SJSA1 (cell line): ENCODE results near the gene RRP1. TPM values are rescaled to one million over a fixed set of nuclear protein-coding genes. Genes with fewer than 3 reads are reported as not detected.

Experiments
- DNase-seq, 2 experiments: peaks; one replicate each; pipeline ENCODE4 v3.0.0-alpha.2; 2015 to 2020; ENCODE audit warnings: low spot score in 2 of 2, low read depth in 1 of 2
- H3K27ac ChIP-seq: fragments of 250-450 bp; sonication (Bioruptor Pico); 2 replicates; pipeline ENCODE4 v1.5.1; 2020; ENCODE audit warnings: mild to moderate bottlenecking, moderate library complexity
- H3K27me3 ChIP-seq: fragments of 250-450 bp; sonication (Bioruptor Pico); replicated peaks from 2 replicates; pipeline ENCODE4 v1.5.1; 2020; ENCODE audit warnings: mild to moderate bottlenecking, moderate library complexity
- H3K36me3 ChIP-seq: fragments of 250-450 bp; sonication (Bioruptor Pico); 2 replicates; pipeline ENCODE4 v1.5.1; 2020; ENCODE audit warnings: mild to moderate bottlenecking
- H3K4me1 ChIP-seq: fragments of 250-450 bp; sonication (Bioruptor Pico); replicated peaks from 2 replicates; pipeline ENCODE4 v1.6.1; 2021; ENCODE audit warnings: mild to moderate bottlenecking
- H3K4me3 ChIP-seq: fragments of 250-450 bp; sonication (Bioruptor Pico); 2 replicates; pipeline ENCODE4 v1.5.1; 2020; ENCODE audit warnings: mild to moderate bottlenecking
- H3K9me3 ChIP-seq: fragments of 250-450 bp; sonication (Bioruptor Pico); replicated peaks from 2 replicates; pipeline ENCODE4 v1.5.1; 2020; ENCODE audit warnings: mild to moderate bottlenecking
- total RNA-seq: library from RNA; depleted of rRNA; stranded (reverse); fragments of >200 nt; shearing (Covaris generic); gene quantifications from 2 replicates; pipeline ENCODE4 v1.2.3, GENCODE V29; 2014

Gene RRP1
- total RNA-seq, 1 experiment from 2014 or later: 29.2 TPM

DNA sequence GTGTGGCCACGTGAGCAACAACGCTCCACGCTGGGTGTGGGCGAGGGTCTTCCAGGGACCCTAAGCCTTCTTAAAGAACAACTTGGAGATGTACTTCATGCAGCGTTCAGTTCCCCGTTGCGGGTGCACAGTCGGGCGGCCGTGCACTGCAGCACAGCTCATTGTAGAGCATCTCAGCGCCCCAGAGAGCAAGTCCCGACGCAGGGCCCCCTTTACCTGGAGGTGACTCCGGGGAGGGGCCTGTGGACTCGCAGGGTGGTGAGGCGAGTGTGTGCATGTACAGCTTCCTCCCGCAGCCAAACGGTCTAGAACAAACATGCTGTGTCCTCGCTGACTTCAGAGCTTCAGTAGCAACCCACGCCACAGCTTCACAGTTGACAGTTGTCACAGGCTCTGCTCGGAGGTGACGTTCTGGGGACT lies 19.5 kb downstream of the RRP1 start:
- Histone ChIP-seq H3K36me3 (peaks cover 28% of the 10 kb centered on the region), H3K4me1 (peaks cover 25% of the 10 kb centered on the region), H3K27ac (no peak overlapping the region), H3K27me3 (no peaks in the 10 kb centered on the region), H3K4me3 (no peak overlapping the region), H3K9me3 (no peaks in the 10 kb centered on the region)
- no peak for DNase-seq

DNA sequence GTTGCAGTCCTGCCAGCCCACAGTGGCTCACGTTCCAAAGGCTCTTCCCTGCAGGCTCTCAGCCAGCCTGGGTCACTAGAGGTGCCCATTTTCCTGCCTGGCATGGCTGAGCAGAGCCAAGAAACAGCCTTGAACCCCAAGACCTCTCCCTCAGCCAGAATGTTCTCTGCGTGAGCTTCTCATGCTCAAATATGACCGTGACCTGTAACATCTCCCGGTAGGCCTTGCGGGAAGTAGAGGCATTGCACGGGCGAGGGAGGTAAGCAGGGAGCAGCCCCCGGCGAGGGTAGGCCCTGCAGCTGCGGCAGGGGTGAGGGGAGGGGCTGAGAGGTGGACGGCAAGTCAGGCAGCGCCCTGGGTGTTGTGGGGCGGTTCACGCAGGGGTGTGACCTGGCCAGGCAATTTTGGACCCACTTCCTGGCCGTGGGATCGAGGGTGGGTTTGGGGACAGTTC lies 20.0 kb downstream of the RRP1 start:
- DNase-seq: no peak
- H3K27ac ChIP-seq: no peak overlapping the region
- H3K9me3 ChIP-seq: no peaks in the 10 kb centered on the region
- H3K36me3 ChIP-seq: peaks cover 23% of the 10 kb centered on the region
- no peaks in the 10 kb centered on the region for H3K27me3 ChIP-seq
- H3K4me1 ChIP-seq: peaks cover 25% of the 10 kb centered on the region
- H3K4me3 ChIP-seq: no peak overlapping the region

DNA sequence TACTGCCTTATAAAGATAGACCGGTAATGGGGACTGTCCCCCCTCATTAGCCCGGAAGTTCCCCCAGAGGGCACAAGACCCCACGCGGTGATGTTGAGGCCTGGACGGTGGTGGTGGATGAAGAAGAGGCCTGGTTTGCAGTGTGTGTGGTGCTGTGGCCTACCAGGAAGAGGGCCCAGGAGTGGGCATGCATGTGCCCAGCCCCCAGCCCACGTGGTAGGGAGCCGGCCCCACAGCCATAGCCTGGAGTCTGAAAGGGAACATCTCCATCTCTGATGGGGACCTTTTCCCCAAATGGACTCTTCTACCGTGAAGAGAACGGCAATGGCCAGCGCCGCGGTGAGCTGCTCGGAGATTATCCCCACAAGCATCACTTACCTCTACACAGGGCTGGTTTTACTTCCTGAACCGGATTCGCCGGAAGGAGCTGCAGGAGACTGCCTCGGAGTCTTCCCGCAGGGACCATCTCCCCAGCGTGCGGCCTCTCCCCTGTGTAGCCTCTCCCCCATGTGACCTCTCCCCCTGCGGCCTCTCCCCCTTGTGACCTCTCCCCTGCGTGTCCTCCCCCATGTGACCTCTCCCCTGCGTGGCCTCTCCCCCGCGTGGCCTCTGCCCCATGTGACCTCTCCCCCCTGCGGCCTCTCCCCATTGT lies 20.6 kb downstream of the RRP1 start:
- DNase-seq: no peak
- Histone ChIP-seq H3K27ac (no peak overlapping the region), H3K27me3 (no peaks in the 10 kb centered on the region), H3K4me1 (peaks cover 25% of the 10 kb centered on the region), H3K4me3 (no peak overlapping the region), H3K36me3 (peaks cover 17% of the 10 kb centered on the region), H3K9me3 (no peaks in the 10 kb centered on the region)

DNA sequence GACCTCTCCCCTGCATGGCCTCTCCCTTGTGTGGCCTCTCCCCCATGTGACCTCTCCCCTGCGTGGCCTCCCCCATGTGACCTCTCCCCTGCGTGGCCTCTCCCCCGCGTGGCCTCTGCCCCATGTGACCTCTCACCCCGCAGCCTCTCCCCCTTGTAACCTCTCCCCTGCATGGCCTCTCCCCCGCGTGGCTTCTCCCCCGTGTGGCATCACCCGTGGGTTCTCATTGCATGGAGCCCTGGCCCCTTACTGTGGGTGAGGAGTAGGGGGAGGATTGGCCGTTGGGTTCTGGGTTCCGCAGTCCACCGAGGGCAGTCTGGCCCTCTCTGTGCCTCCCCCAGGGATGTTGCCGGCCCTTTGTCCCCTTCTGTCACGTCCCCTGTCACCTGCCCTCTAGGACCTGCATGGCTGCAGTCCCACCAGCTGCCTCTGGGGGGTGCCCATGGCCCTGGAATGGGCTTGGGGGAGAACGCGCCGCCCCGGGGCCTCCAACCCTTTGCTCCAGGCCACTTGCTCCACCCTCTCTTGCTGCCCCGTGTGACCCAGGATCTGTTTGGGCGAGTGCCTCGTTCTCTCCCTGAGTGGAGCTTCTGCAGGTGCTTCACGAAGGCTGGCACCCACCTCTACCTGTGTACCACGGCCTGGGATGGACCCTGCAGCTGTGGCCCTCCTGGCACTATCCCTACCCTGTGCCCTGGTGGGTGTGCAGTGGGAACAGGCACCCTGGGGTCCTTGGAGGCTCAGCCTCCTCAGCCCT lies 21.3 kb downstream of the RRP1 start:
- H3K9me3 ChIP-seq: no peaks in the 10 kb centered on the region
- H3K27me3 ChIP-seq: no peaks in the 10 kb centered on the region
- no peak overlapping the region for H3K27ac ChIP-seq
- peak; percentile 77 to 91 for DNase-seq
- peaks cover 13% of the 10 kb centered on the region for H3K36me3 ChIP-seq
- H3K4me1 ChIP-seq: peaks cover 25% of the 10 kb centered on the region
- no peak overlapping the region for H3K4me3 ChIP-seq

DNA sequence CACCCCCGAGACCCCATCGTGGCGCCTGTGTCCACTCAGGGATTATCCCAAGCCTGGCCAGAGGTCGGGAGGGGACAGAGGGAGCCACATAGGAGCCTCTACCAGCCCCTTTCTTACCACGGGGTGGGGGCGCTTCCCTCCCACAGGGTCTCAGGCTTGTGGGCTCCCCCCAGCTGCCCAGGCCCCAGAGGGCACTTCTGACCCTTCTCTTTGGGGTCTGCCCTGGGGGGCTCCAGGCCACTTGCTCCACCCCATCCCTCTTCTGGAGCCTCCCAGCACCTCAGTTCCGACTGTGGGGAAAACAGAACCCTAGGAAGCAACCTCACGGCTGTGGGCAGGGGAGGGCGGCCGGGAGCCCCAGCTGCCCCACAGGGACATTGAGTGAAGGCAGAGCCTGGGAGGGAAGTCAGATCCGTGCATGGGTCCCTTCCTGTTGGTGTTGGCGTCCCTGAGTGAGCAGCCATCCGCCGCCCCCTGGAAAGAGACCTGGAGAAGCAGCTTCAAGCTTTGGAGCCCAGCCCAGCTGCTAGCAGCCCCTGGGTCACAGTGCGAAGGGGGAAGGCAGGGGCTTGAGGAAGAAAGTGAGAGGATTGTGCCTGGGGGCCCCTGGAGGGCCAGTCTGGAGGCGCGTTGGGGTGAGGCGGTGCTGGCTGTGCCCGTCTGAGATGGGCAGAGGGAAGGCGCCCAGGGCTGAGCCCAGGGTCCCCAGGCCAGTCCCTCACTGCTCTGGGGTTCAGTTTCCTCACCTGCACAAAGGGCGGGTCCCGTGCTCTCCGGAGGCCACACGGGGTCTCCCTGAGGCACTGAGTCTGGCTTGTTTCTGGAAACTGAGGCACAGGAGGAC lies 22.1 kb downstream of the RRP1 start:
- H3K4me3 ChIP-seq: peak overlapping the region; percentile 18
- H3K27me3 ChIP-seq: no peaks in the 10 kb centered on the region

DNA sequence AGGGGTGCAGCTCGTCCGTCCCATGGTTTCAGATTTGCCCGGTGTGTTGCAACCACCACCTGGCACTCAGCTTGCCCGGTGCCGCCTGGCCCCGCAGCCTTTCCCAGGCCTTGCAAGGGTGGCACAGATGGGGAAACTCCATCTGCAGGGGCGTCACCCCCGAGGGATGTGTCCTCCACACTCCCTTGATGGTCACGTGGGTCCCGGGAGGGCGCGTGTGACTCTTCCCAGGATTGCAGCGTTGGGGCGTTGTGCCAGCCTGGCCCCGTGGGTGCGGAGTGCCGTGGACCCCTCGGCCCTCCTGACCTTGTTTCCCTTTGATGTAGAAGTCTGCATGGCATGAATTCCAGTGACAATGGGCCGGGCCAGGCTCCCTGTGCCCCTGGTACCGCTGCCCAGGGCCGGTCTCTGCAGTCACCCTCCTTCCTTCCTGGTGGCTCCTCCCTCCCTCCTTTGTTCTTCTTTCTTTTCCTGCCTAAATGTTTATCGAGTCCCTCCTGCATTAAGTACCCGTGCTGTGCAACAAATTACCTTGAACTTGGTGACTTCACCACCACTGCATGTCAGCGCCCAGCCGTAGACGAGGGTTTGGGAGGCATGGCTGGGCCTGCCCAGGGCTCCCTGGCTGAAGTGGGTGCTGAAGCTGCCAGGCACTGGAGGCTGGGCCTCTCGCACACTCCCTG lies 22.9 kb downstream of the RRP1 start:
- DNase-seq: peak in 1 of 2 experiments; percentile 69
- Histone ChIP-seq H3K27me3 (no peaks in the 10 kb centered on the region), H3K36me3 (no peaks in the 10 kb centered on the region; the same call in 1 of the 2 replicates), H3K9me3 (no peaks in the 10 kb centered on the region), H3K4me3 (peak overlapping the region; percentile 18), H3K27ac (peak overlapping the region; percentile 24), H3K4me1 (peaks cover 25% of the 10 kb centered on the region)

More for the DNA sequence above, 22.1 kb downstream of the RRP1 start:
- H3K4me1 ChIP-seq: peaks cover 25% of the 10 kb centered on the region
- DNase-seq: peak in 1 of 2 experiments; percentile 10
- peaks cover 5% of the 10 kb centered on the region; the same call in 1 of the 2 replicates for H3K36me3 ChIP-seq
- no peaks in the 10 kb centered on the region for H3K9me3 ChIP-seq
- H3K27ac ChIP-seq: no peak overlapping the region

DNA sequence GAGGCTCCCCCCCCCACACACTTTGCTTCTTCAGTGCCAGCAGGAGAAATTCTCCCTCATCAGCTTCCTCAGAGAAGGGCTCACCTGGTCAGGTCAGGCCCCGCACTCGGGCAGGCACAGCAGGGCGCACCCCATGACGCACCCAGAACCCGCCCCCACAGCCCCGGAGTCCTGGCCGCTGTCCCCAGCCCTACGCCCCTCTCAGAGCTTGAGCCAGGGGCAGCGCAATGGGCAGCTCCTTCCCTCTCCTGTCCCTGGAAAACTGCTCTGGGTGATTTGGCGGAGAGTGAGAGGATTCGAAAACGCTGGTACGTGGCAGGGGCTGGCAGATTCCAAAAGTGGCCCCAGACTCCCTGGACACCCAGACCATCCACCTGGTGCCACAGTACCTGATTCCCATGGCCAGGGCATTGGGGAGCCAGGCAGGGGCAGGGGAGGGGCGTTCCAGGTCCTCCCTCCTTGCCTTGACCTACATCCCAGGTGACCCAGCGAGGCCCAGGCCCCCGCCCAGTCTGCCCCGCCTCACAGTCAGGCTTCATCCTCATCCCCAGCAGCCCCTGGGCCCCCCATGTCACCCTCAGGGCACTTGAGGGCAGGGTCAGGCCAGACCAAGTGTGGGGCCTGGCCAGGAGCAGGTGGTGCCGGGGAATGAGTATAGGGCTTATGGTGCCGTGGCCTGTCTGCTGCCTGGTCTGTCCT lies 23.7 kb downstream of the RRP1 start:
- Histone ChIP-seq H3K27ac (peak overlapping the region; percentile 24; the same call in 1 of the 2 replicates), H3K4me1 (peaks cover 25% of the 10 kb centered on the region), H3K27me3 (no peaks in the 10 kb centered on the region), H3K4me3 (no peak overlapping the region), H3K9me3 (no peaks in the 10 kb centered on the region), H3K36me3 (no peaks in the 10 kb centered on the region; the same call in 1 of the 2 replicates)
- DNase-seq: no peak

DNA sequence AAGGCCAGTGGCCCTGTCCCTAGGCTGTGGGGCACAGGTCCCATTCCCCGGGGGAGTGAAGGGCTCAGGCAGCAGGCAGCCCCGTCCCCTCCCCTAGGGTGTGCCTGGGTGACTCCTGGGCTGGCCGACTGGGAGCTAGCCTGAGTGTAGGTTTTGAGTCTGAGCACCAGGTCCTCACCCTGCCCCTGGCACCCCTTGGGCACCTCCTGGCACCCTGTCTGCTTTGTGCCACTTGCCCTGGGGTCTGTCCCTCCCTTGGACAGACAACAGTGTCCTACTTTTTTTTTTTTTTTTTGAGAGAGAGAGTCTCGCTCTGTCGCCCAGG lies 24.2 kb downstream of the RRP1 start:
- Histone ChIP-seq H3K27me3 (no peaks in the 10 kb centered on the region), H3K4me1 (peaks cover 27% of the 10 kb centered on the region), H3K9me3 (no peaks in the 10 kb centered on the region), H3K36me3 (no peaks in the 10 kb centered on the region; the same call in 1 of the 2 replicates), H3K27ac (no peak overlapping the region), H3K4me3 (no peak overlapping the region)
- DNase-seq: no peak

DNA sequence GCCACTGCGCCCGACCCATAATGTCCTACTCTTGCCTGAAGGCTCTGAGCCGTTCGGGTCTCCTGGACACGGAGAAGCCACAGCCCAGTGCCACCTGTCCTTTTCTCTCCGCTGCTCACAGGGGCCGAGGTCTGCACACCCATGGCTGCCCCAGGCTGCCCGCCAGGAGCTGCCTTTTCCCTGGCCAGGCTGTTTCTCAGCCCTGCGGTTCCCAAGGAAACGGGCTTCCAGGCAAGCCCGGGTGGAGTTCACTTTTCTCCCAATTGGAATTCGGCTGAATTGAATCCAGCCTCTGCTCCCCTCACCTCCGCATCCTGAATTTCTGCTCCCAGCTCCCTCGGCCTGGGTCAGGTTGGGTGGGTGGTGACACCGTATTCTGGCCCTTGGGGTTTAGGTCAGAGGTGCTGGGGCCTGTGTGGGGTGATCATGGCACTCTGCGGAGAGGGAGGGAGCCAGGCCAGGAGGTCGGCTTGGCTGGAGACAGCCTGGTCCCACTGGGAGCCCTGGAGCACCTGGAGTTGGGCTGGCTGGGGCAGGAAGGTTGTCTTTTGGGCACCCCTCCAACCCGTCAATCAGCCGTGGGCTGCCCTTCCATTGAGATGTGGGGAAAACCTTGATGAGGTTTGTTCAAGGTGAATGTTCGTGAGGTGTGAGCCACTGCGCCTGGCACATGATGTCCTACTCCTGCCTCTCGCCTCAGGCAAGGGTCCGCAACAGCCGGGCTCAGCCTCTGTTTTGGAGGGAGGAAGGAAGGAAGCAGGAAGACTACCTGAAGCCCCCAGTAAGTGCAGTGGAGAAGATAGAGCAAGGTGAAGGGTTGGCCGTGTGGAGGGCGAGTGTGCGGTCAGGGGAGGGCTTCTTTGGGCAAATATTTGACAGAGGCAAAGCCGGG lies 25.1 kb downstream of the RRP1 start:
- Histone ChIP-seq H3K4me1 (peaks cover 33% of the 10 kb centered on the region), H3K9me3 (no peaks in the 10 kb centered on the region), H3K36me3 (no peaks in the 10 kb centered on the region), H3K27me3 (no peaks in the 10 kb centered on the region), H3K4me3 (no peak overlapping the region), H3K27ac (no peak overlapping the region)
- no peak for DNase-seq

DNA sequence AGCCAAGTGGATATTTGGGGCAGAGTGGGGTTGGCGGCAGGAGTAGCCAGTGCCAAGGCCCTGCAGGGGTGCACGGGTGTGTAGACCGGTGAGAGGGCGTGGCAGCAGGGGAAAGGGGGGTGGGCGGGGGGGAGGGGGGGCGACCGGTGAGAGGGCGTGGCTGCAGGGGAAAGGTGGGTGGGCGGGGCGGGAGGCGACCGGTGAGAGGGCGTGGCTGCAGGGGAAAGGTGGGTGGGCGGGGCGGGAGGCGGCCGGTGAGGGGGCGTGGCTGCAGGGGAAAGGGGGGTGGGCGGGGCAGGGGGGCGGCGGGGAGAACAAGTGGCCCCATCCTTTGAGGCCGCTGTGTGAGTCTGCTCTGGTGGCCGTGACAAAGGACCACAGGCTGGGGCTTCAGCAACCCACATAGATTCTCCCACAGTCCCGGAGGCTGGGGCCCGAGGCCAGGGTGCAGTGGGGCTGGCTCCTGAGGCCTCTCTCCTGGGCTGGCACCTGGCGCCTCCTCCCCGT lies 25.8 kb downstream of the RRP1 start:
- Histone ChIP-seq H3K27me3 (no peaks in the 10 kb centered on the region), H3K4me3 (no peak overlapping the region), H3K27ac (no peak overlapping the region), H3K9me3 (no peaks in the 10 kb centered on the region), H3K36me3 (no peaks in the 10 kb centered on the region), H3K4me1 (peaks cover 33% of the 10 kb centered on the region)
- no peak for DNase-seq

DNA sequence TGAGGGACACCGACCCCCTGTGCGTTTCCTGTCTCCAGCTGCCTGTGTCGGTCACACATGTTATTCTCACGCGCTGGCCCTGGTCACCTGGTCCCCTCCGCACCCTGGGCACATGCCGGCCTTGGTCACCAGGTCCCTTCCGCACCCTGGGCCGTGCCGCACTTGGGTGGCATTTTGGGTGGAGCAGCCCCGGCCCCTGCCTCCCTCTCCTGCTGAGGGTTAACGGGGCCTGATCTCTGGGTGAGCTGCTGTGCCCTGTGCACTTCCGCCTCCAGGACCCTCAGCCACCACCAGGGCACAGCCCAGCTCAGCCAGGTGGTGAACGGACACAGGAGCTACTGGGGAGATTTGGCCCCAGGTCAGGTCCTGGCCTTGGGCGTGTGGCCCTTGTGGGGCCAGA lies 26.6 kb downstream of the RRP1 start:
- H3K9me3 ChIP-seq: no peaks in the 10 kb centered on the region
- no peak overlapping the region for H3K4me3 ChIP-seq
- peaks cover 28% of the 10 kb centered on the region for H3K4me1 ChIP-seq
- H3K27ac ChIP-seq: no peak overlapping the region
- H3K36me3 ChIP-seq: no peaks in the 10 kb centered on the region
- H3K27me3 ChIP-seq: no peaks in the 10 kb centered on the region
- DNase-seq: no peak

DNA sequence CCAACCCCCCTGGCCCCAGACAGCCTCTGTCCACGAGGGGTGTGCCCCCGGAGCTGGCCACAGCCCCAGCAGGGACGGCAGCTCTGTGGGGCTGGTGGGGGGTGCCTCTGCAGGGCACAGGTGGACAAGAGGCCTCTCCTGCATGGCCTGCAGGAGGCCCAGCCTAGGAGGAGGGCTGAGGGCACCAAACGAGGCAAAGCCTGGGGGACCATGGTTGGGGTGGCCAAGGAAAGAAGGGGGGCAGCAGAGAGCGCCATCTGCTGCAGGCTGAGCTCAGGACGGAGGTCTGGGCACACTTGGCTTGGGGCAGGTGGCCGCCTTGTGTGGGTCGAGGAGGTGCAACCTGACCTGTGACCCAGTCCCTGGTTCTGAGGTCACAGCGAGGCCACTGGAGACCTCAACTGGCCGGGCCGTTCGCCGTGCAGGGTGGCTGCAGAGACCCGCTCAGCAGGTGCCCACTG lies 27.3 kb downstream of the RRP1 start:
- Histone ChIP-seq H3K4me1 (peaks cover 21% of the 10 kb centered on the region), H3K9me3 (no peaks in the 10 kb centered on the region), H3K27ac (no peak overlapping the region), H3K36me3 (no peaks in the 10 kb centered on the region), H3K4me3 (no peak overlapping the region), H3K27me3 (no peaks in the 10 kb centered on the region)
- no peak for DNase-seq
